ENCODE data around the gene PCNT.

Gene PCNT

DNA sequence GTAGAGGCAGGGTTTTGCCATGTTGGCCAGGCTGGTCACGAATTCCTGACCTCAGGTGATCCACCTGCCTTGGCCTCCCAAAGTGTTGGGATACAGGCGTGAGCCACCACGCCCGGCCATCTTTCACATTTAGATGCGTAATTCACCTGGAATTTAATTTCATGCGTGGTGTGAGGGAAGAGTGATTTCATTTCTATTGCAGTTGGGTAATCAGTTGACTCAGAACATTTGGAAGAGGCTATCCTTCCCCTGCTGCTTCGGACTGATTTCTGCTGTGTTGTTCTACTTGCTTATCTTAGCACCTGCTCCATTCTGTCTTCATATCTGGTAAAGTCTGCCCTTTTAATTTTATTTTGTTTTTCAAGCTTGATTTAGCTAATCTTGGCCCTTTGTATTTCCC lies 153.8 kb downstream of the PCNT start:
- no peak for DNase-seq (ENCODE audit: low spot score)
- in situ Hi-C loops (cut with MboI; ENCODE audit: low sequenced_read_pairs, unreplicated experiment): no loop called here
- TF ChIP-seq, protein P1, sequence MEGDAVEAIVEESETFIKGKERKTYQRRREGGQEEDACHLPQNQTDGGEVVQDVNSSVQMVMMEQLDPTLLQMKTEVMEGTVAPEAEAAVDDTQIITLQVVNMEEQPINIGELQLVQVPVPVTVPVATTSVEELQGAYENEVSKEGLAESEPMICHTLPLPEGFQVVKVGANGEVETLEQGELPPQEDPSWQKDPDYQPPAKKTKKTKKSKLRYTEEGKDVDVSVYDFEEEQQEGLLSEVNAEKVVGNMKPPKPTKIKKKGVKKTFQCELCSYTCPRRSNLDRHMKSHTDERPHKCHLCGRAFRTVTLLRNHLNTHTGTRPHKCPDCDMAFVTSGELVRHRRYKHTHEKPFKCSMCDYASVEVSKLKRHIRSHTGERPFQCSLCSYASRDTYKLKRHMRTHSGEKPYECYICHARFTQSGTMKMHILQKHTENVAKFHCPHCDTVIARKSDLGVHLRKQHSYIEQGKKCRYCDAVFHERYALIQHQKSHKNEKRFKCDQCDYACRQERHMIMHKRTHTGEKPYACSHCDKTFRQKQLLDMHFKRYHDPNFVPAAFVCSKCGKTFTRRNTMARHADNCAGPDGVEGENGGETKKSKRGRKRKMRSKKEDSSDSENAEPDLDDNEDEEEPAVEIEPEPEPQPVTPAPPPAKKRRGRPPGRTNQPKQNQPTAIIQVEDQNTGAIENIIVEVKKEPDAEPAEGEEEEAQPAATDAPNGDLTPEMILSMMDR (IDR thresholded peaks at IDR 0.05; ENCODE audit: borderline replicate concordance, control extremely low read depth, extremely low read depth, insufficient read depth, missing control alignments): no peak

DNA sequence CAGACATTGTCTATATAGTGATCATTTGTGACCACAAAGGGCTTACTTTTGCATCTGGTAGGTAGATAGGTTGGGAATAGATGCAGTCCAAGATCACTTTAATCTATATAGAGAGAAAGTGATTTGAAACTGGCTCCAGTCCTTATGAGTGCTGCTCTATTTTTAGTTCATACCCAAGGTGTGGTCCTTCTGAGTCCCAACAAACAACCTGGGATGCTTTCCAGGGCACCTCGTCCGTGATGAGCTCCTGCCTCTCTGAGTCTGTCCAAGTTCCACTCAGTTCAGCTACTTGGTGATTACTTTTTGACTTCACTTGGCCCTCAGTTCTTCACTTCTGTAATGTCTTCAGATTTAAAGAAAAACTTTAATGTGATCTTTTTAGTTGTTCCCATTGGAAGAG lies 155.0 kb downstream of the PCNT start:
- TF ChIP-seq, protein P1 (IDR thresholded peaks at IDR 0.05; ENCODE audit: borderline replicate concordance, control extremely low read depth, extremely low read depth, insufficient read depth, missing control alignments): no peak
- in situ Hi-C loops (cut with MboI; ENCODE audit: low sequenced_read_pairs, unreplicated experiment): no loop called here
- DNase-seq (ENCODE audit: low spot score): no peak

DNA sequence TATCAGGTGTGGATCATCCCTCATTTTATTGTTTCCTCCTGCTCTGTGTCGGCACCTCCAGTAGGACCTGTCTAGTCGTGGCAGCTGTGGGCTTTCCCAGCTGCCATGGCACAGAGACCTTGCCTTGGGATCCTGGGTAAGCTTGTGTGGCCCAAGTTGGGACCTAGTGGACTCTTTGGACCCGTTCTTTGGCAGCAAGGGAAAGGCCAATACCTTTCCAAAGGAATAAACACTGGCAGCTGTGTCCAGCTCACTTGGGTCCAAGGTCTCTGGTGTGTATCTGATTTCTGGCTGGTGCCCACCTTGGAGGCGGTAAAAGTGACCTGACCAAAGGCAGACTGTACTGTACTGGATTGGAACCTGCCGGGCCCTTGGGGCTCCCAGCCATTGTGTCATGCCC lies 156.5 kb downstream of the PCNT start:
- no peak for DNase-seq (ENCODE audit: low spot score)
- in situ Hi-C loops (cut with MboI; ENCODE audit: low sequenced_read_pairs, unreplicated experiment): no loop called here
- TF ChIP-seq, protein P1 (IDR thresholded peaks at IDR 0.05; ENCODE audit: borderline replicate concordance, control extremely low read depth, extremely low read depth, insufficient read depth, missing control alignments): no peak

DNA sequence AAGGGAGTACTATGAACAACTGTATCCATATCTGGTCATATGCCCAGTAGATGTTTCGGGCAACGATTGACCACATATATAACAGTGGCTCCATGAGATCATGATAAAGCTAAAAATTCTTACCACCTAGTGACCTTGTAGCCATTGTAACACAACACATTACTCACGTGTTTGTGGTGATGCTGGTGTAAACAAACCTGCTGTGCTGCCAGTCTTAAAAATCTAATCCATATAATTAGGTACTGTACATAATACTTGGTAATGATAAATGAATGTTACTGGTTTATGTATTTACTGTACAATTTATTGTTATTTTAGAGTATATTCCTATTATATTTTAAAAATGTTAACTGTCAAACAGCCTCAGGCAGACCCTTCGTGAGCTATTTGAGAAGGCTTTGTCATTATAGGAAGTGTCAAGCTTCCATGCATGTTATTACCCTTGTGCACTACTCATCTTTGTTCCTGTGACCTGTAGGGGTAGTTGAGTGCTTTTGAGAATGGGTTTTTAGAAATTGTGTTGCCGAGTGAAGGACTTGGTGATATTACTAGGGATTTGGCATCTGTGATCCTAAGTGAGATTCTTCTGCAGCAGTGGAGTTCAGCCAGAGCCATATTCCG lies 158.4 kb downstream of the PCNT start:
- TF ChIP-seq, protein P1 (IDR thresholded peaks at IDR 0.05; ENCODE audit: borderline replicate concordance, control extremely low read depth, extremely low read depth, insufficient read depth, missing control alignments): no peak
- no peak for DNase-seq (ENCODE audit: low spot score)
- in situ Hi-C loops (cut with MboI; ENCODE audit: low sequenced_read_pairs, unreplicated experiment): no loop called here

DNA sequence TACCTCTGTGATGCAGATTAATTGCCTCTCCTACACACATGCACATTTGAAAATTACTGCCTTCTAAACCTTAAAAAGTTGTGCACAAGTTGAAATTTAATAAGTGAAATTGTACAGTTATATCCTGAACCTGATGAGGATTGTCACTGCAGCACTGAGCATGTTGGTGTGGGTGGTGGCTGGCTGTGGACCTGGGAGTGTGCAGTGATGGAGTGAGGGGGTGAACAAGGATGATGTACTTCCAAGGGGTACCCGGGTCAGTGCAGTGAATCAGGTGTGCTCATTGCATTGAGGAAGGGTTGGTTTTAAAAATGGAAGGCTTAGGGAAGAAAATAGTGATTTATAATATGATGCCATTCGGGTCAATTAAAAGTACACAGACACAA lies 158.9 kb downstream of the PCNT start:
- in situ Hi-C loops (cut with MboI; ENCODE audit: low sequenced_read_pairs, unreplicated experiment): no loop called here
- TF ChIP-seq, protein P1 (IDR thresholded peaks at IDR 0.05; ENCODE audit: borderline replicate concordance, control extremely low read depth, extremely low read depth, insufficient read depth, missing control alignments): no peak
- no peak for DNase-seq (ENCODE audit: low spot score)

DNA sequence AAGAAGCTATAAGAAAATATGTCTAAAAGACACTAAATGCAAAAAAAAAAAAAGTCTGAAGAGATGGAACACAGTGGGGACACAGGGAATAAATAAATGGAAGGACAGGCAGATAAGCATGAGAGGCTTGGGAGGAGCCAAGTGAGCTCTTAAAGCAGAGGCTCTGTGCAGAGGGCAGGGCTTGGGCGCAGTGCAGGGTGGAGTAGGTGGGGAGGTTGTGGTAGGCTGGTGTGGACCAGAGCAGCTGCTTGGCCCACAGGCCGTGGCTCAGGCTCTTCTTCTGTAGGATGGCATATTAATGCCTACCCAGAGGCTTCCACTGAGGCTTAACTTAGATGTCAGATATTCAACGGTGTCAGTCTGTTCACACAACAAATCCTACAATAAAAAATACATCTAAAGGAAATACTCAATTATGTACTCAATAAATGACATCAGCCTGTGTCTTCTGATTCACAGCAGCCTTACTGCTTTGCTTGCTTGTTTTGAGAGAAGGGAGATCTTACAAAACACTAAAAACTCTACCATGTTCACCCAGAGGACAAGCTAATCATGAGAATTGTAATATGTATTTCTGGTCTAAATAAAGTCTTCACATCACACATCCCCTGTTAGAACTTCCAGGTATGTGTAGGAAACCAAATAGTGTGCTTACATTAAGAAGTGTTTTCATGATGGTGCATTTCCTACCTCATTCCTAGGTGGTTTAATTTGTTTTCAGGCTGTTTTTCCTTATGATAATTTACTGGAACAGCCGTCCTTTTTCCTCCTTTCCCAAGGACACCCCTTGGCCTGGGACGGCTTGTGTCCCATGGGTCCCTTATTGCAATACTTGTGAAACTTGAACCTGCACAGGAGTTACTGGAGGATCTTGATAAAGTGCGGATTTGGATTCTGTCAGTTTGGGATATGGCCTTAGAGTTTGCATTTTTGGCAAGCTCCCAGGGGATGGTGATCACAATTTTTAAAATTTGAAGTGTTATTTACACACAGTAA lies 159.6 kb downstream of the PCNT start:
- in situ Hi-C loops (cut with MboI; ENCODE audit: low sequenced_read_pairs, unreplicated experiment): no loop called here
- DNase-seq (ENCODE audit: low spot score): no peak
- TF ChIP-seq, protein P1 (IDR thresholded peaks at IDR 0.05; ENCODE audit: borderline replicate concordance, control extremely low read depth, extremely low read depth, insufficient read depth, missing control alignments): no peak
